Measurements from ENCODE around the gene LRBA.

DNA sequence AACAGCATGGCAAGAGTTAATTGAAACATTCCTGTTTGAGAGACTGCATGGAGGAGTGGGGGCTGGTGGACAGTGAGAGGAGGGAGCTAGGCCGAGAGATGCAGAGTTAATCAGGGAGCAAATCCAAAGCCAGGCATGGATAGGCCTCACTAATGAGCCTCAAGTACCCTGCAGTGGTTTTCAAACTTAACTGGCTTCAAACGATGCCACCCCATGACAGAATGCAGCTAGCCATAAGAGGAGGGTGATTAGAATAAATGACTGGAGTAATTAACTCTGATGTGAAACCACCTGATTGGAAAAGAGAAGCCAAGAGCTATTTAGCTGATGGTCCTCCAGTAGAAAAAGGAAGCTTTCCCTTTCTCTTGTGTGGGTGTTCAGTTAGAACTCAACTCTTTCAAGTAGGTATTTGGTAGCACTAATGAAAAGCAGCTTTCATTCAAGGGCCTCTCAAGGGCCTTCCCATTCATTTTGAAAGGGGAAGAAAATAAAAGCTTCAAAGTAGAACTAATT, 648.5 kb downstream of the LRBA start:
- TF ChIP-seq, protein P1, sequence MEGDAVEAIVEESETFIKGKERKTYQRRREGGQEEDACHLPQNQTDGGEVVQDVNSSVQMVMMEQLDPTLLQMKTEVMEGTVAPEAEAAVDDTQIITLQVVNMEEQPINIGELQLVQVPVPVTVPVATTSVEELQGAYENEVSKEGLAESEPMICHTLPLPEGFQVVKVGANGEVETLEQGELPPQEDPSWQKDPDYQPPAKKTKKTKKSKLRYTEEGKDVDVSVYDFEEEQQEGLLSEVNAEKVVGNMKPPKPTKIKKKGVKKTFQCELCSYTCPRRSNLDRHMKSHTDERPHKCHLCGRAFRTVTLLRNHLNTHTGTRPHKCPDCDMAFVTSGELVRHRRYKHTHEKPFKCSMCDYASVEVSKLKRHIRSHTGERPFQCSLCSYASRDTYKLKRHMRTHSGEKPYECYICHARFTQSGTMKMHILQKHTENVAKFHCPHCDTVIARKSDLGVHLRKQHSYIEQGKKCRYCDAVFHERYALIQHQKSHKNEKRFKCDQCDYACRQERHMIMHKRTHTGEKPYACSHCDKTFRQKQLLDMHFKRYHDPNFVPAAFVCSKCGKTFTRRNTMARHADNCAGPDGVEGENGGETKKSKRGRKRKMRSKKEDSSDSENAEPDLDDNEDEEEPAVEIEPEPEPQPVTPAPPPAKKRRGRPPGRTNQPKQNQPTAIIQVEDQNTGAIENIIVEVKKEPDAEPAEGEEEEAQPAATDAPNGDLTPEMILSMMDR (conservative IDR thresholded peaks at IDR 0.05 in 1 of 2, IDR thresholded peaks at IDR 0.05 in 1 of 2; ENCODE audit: low read depth in 1 of 2, low read length in 2 of 2), result no peak
- TF ChIP-seq EZH2 (IDR thresholded peaks at IDR 0.05; ENCODE audit: low read length, missing control alignments), result no peak

All from fibroblast of lung (primary cell).